IMR-90 (cell line): Measurements from ENCODE around the gene KCNJ6. TPM values are rescaled to one million over a fixed set of nuclear protein-coding genes. Genes with fewer than 3 reads are reported as not detected.

Experiments
- ATAC-seq: fragments of 200-7000 bp; cut with Tn5 transposase; 2 replicates; pipeline ENCODE4 v1.9.1; 2020; ENCODE audit warnings: low read depth, mild to moderate bottlenecking, moderate library complexity
- BruUV-seq: library from RNA; stranded (reverse); fragments of 400-500 nt; replicated peaks from 2 replicates; lab custom pipeline; 2021; lab: Mats Ljungman, UMichigan
- CTCF ChIA-PET: fragments of 300-600 bp; formaldehyde crosslinking; extraction: SDS; loops from one replicate; lab custom pipeline; 2021; ENCODE audit warnings: antibody characterized with exemption; lab: Yijun Ruan, JAX
- POLR2A ChIA-PET: fragments of 300-600 bp; sonication (Branson Sonifier 250); formaldehyde crosslinking; loops from one replicate; lab custom pipeline; 2022; ENCODE audit warnings: antibody characterized with exemption; ENCODE audit not compliant: unreplicated experiment; lab: Charles Lee
- DNase-seq: peaks from one replicate; pipeline ENCODE4 v3.0.0; 2013
- H2AFZ ChIP-seq: replicated peaks from 2 replicates; pipeline ENCODE3; 2013; ENCODE audit warnings: low read length, mild to moderate bottlenecking; ENCODE audit not compliant: poor library complexity
- H2AK5ac ChIP-seq: 2 replicates; pipeline ENCODE4 v1.6.1; 2013; ENCODE audit warnings: low read depth, low read length, inconsistent platforms
- H2AK9ac ChIP-seq: replicated peaks from 2 replicates; pipeline ENCODE3; 2013; ENCODE audit warnings: mild to moderate bottlenecking, low read depth, low read length, moderate library complexity; ENCODE audit not compliant: poor library complexity
- H2BK120ac ChIP-seq: 2 replicates; pipeline ENCODE4 v1.6.1; 2013; ENCODE audit warnings: low read depth, low read length, inconsistent platforms
- H2BK15ac ChIP-seq: 3 replicates; pipeline ENCODE4 v1.6.1; 2013; ENCODE audit warnings: low read depth, low read length, inconsistent platforms
- H2BK20ac ChIP-seq: 2 replicates; pipeline ENCODE4 v1.6.1; 2013; ENCODE audit warnings: low read depth, mild to moderate bottlenecking, inconsistent platforms, low read length, moderate library complexity
- H2BK5ac ChIP-seq: 2 replicates; pipeline ENCODE4 v1.6.1; 2013; ENCODE audit warnings: mild to moderate bottlenecking, low read depth, low read length, inconsistent platforms; ENCODE audit not compliant: poor library complexity, severe bottlenecking
- H3K14ac ChIP-seq: replicated peaks from 2 replicates; pipeline ENCODE4 v1.6.1; 2013; ENCODE audit warnings: low read depth, low read length, inconsistent platforms
- H3K18ac ChIP-seq: 2 replicates; pipeline ENCODE4 v1.6.1; 2013; ENCODE audit warnings: low read depth, low read length, control low read depth
- H3K23ac ChIP-seq: 2 replicates; pipeline ENCODE4 v1.6.1; 2013; ENCODE audit warnings: low read depth, low read length, inconsistent platforms
- H3K27ac ChIP-seq: 2 replicates; pipeline ENCODE4 v1.5.1; 2013; ENCODE audit warnings: mild to moderate bottlenecking, control low read depth, low read length; ENCODE audit not compliant: insufficient read depth
- H3K27me3 ChIP-seq: 2 replicates; pipeline ENCODE4 v1.6.1; 2013; ENCODE audit warnings: low read length; ENCODE audit not compliant: control insufficient read depth, insufficient read depth
- H3K36me3 ChIP-seq: 2 replicates; pipeline ENCODE4 v1.6.1; 2013; ENCODE audit warnings: low read length, mixed read lengths; ENCODE audit not compliant: control insufficient read depth, insufficient read depth
- H3K4ac ChIP-seq: 2 replicates; pipeline ENCODE4 v1.6.1; 2013; ENCODE audit warnings: low read depth, low read length, inconsistent platforms
- H3K4me1 ChIP-seq: 2 replicates; pipeline ENCODE4 v1.6.1; 2013; ENCODE audit warnings: low read length, mixed read lengths; ENCODE audit not compliant: control insufficient read depth, insufficient read depth
- H3K4me2 ChIP-seq: 2 replicates; pipeline ENCODE4 v1.6.1; 2013; ENCODE audit warnings: low read depth, mild to moderate bottlenecking, control low read depth, low read length, moderate library complexity
- H3K4me3 ChIP-seq: 2 replicates; pipeline ENCODE4 v1.5.1; 2013; ENCODE audit warnings: low read depth, mild to moderate bottlenecking, control low read depth, low read length, moderate library complexity; ENCODE audit not compliant: insufficient read depth
- H3K56ac ChIP-seq: 2 replicates; pipeline ENCODE4 v1.6.1; 2013; ENCODE audit warnings: low read length, inconsistent platforms; ENCODE audit not compliant: insufficient read depth; ENCODE audit errors: extremely low read depth
- H3K79me1 ChIP-seq, 2 experiments: 2 replicates each; pipeline ENCODE4 v1.6.1; 2013; ENCODE audit warnings: low read length in 2 of 2, inconsistent platforms in 1 of 2, low read depth in 1 of 2
- H3K9ac ChIP-seq: 2 replicates; pipeline ENCODE4 v1.6.1; 2013; ENCODE audit warnings: low read depth, low read length, control low read depth
- H3K9me1 ChIP-seq: 2 replicates; pipeline ENCODE4 v1.6.1; 2013; ENCODE audit warnings: low read length, inconsistent platforms; ENCODE audit not compliant: insufficient read depth
- H3K9me3 ChIP-seq: 2 replicates; pipeline ENCODE4 v1.6.1; 2013; ENCODE audit warnings: low read length; ENCODE audit not compliant: control insufficient read depth, insufficient read depth
- H4K20me1 ChIP-seq: 2 replicates; pipeline ENCODE4 v1.6.1; 2013; ENCODE audit warnings: low read length, inconsistent platforms; ENCODE audit not compliant: insufficient read depth
- H4K5ac ChIP-seq: 2 replicates; pipeline ENCODE4 v1.6.1; 2013; ENCODE audit warnings: mild to moderate bottlenecking, low read depth, low read length, control low read depth
- H4K8ac ChIP-seq, 2 experiments: 2 replicates each; pipeline ENCODE4 v1.6.1; 2013; ENCODE audit warnings: low read depth in 2 of 2, low read length in 2 of 2, control low read depth in 1 of 2, inconsistent platforms in 1 of 2
- H4K91ac ChIP-seq: 2 replicates; pipeline ENCODE4 v1.6.1; 2013; ENCODE audit warnings: low read depth, low read length, inconsistent platforms; ENCODE audit not compliant: insufficient read depth
- BHLHE40 ChIP-seq: fragments of 150-350 bp; IDR thresholded peaks from 2 replicates; pipeline ENCODE4 v1.6.1; 2016; ENCODE audit warnings: mild to moderate bottlenecking, low read depth, low read length
- CEBPB ChIP-seq: IDR thresholded peaks from 2 replicates; pipeline ENCODE4 v1.6.1; 2012; ENCODE audit warnings: low read depth, low read length, improper control_type of control experiment
- CHD1 ChIP-seq: IDR thresholded peaks from 2 replicates; pipeline ENCODE4 v1.6.1; 2012; ENCODE audit warnings: low read depth, low read length, improper control_type of control experiment
- CTCF ChIP-seq: conservative IDR thresholded peaks from 2 replicates; pipeline ENCODE4 v1.5.1; 2012; ENCODE audit warnings: mild to moderate bottlenecking, low read depth, low read length, improper control_type of control experiment
- FOS ChIP-seq: fragments of 150-350 bp; IDR thresholded peaks from 2 replicates; pipeline ENCODE4 v1.6.1; 2016; ENCODE audit warnings: low read depth, low read length
- MAFK ChIP-seq: IDR thresholded peaks from 2 replicates; pipeline ENCODE4 v1.6.1; 2012; ENCODE audit warnings: low read depth, low read length, improper control_type of control experiment
- MAZ ChIP-seq: IDR thresholded peaks from 2 replicates; pipeline ENCODE4 v1.6.1; 2012; ENCODE audit warnings: low read depth, mild to moderate bottlenecking, low read length, improper control_type of control experiment, moderate library complexity, borderline replicate concordance
- MXI1 ChIP-seq: IDR thresholded peaks from 2 replicates; pipeline ENCODE4 v1.6.1; 2012; ENCODE audit warnings: low read depth, mild to moderate bottlenecking, low read length, moderate library complexity, borderline replicate concordance
- NFE2L2 ChIP-seq: fragments of 150-350 bp; IDR thresholded peaks from 2 replicates; pipeline ENCODE4 v1.6.1; 2016; ENCODE audit warnings: low read depth, mild to moderate bottlenecking, low read length
- POLR2A ChIP-seq: IDR thresholded peaks from 2 replicates; pipeline ENCODE4 v1.6.1; 2012; ENCODE audit warnings: mild to moderate bottlenecking, low read depth, low read length
- RAD21 ChIP-seq: IDR thresholded peaks from 2 replicates; pipeline ENCODE4 v1.6.1; 2012; ENCODE audit warnings: low read length, improper control_type of control experiment
- RCOR1 ChIP-seq: IDR thresholded peaks from 2 replicates; pipeline ENCODE4 v1.6.1; 2012; ENCODE audit warnings: mild to moderate bottlenecking, low read length, improper control_type of control experiment; ENCODE audit not compliant: insufficient replicate concordance
- RFX5 ChIP-seq: IDR thresholded peaks from 2 replicates; pipeline ENCODE4 v1.8.0; 2012; ENCODE audit warnings: low read depth, mild to moderate bottlenecking, low read length, moderate library complexity
- SMC3 ChIP-seq: fragments of 150-350 bp; IDR thresholded peaks from 2 replicates; pipeline ENCODE4 v1.6.1; 2016; ENCODE audit warnings: low read depth, mild to moderate bottlenecking, antibody characterized with exemption, low read length, moderate library complexity
- USF2 ChIP-seq: fragments of 150-350 bp; IDR thresholded peaks from 2 replicates; pipeline ENCODE4 v1.6.1; 2017; ENCODE audit warnings: mild to moderate bottlenecking, antibody characterized with exemption, low read length, low read depth
- WGBS, 2 experiments: methylation state at CpG; one replicate each; pipeline versions ENCODE4 v1.1.5 to v1.1.7; 2013; ENCODE audit warnings: missing lambda C conversion rate in 2 of 2; ENCODE audit not compliant: insufficient read length in 1 of 2; ENCODE audit errors: extremely low coverage in 2 of 2; 5-methylcytosine and 5-hydroxymethylcytosine counted together
- dilution Hi-C: fragments of 300-500 bp; cut with HindIII; formaldehyde crosslinking; loops from one replicate; pipeline ENCODE4 v1.14.3; 2018; ENCODE audit warnings: low sequenced_read_pairs; ENCODE audit not compliant: unreplicated experiment
- in situ Hi-C: fragments of 300-500 bp; cut with MboI; formaldehyde crosslinking; loops from 3 replicates; pipeline ENCODE4 v1.14.3; 2019; ENCODE audit warnings: low sequenced_read_pairs, inconsistent platforms, mixed read lengths
- intact Hi-C: fragments of 100-400 bp; cut with micrococcal nuclease; formaldehyde crosslinking; loops from 2 replicates; pipeline ENCODE4 v1.10.0; 2022
- polyA plus RNA-seq, 3 experiments: library from polyadenylated mRNA; depleted of rRNA; stranded (reverse); fragments of >200 nt; gene quantifications; 2 replicates each; pipeline ENCODE4 v1.2.3, GENCODE V29; 2012; ENCODE audit warnings: low replicate concordance in 1 of 3
- total RNA-seq: library from RNA; depleted of rRNA; stranded (reverse); fragments of >200 nt; gene quantifications from 2 replicates; pipeline ENCODE4 v1.2.3, GENCODE V29; 2012

Gene KCNJ6
- total and polyA plus RNA-seq, 2 of the 4 experiments (the other 2 are of a cell fraction) = under 0.01 to 0.02 TPM

- H3K4me3 ChIP-seq = no peak overlapping the region
- H3K27me3 ChIP-seq = peaks cover 8% of the 10 kb centered on the region
- no peak overlapping the region for H2BK15ac ChIP-seq
- H3K4me2 ChIP-seq = no peak overlapping the region
- no peak overlapping the region for H3K14ac ChIP-seq
- H2AFZ ChIP-seq = no peak overlapping the region
- no peak for ATAC-seq
- H4K91ac ChIP-seq = no peak overlapping the region
- no peak overlapping the region for H3K56ac ChIP-seq
- H2AK9ac ChIP-seq = no peak overlapping the region
- no peaks in the 10 kb centered on the region for H3K4me1 ChIP-seq
- H4K20me1 ChIP-seq = no peaks in the 10 kb centered on the region
- in situ Hi-C loops (no loop called here), dilution Hi-C loops (no loop called here), intact Hi-C loops (no loop called here)
- BruUV-seq = no TSS peak
- H3K4ac ChIP-seq = no peak overlapping the region
- H2BK5ac ChIP-seq = no peak overlapping the region
- no peaks in the 10 kb centered on the region for H3K36me3 ChIP-seq
- no peaks in the 10 kb centered on the region for H3K9me1 ChIP-seq
- no peak overlapping the region for H2BK20ac ChIP-seq
- CTCF ChIA-PET = no interaction called here
- no peak overlapping the region for H3K23ac ChIP-seq
- no peak for DNase-seq
- no peaks in the 10 kb centered on the region for H3K79me1 ChIP-seq
- H3K18ac ChIP-seq = no peak overlapping the region
- H3K9ac ChIP-seq = no peak overlapping the region
- H3K9me3 ChIP-seq = peaks cover 7% of the 10 kb centered on the region
- H2BK120ac ChIP-seq = no peak overlapping the region
- H2AK5ac ChIP-seq = no peak overlapping the region
- WGBS, 2 experiments = 86% methylated on average over 1 of the region's 6 CpGs; no CpG with 5 or more reads in 1 of the 2 experiments
- no peak overlapping the region for H3K27ac ChIP-seq
- TF ChIP-seq NFE2L2 (no peak), SMC3 (no peak), FOS (no peak), MAZ (no peak), CEBPB (no peak), RAD21 (no peak), USF2 (no peak), RFX5 (no peak), CHD1 (no peak), RCOR1 (no peak), MAFK (no peak), POLR2A (no peak), BHLHE40 (no peak), MXI1 (no peak), CTCF (no peak)
- H4K8ac ChIP-seq = no peak overlapping the region
- POLR2A ChIA-PET = no interaction called here
- no peak overlapping the region for H4K5ac ChIP-seq
Measured at GRCh38 chr21:37574316-37574715, 341.9 kb downstream of the KCNJ6 start.
